NCI-H226 (cell line): ENCODE data around the gene SUMO2.
"Not testable (repeated sequence)": the region's sequence is repeated elsewhere in the genome, so short reads cannot be mapped to it uniquely, and the experiment has no call there.

Source experiments
- DNase-seq: peaks from one replicate; pipeline ENCODE4 v3.0.0-alpha.2; 2015

The SUMO2 gene

GRCh38 chr17:75182569-75183436, at the start of gene SUMO2:
TSS of gene SUMO2 (minus strand) at chr17:75182959. CDS start at chr17:75182834, 125 bp downstream.
- peak; percentile 89 for DNase-seq

GRCh38 chr17:75231741-75232464, 49.1 kb upstream of the SUMO2 start:
- DNase-seq: no peak

- DNase-seq: no peak
Observed at GRCh38 chr17:75231071-75231470, 48.3 kb upstream of the SUMO2 start.

GRCh38 chr17:75228847-75229246, 46.1 kb upstream of the SUMO2 start:
- no peak for DNase-seq

- no peak for DNase-seq
Observed at GRCh38 chr17:75228305-75228704, 45.5 kb upstream of the SUMO2 start.

GRCh38 chr17:75227729-75228128, 45.0 kb upstream of the SUMO2 start:
- no peak for DNase-seq

- no peak for DNase-seq
Observed at GRCh38 chr17:75225016-75225415, 42.3 kb upstream of the SUMO2 start.

- DNase-seq: no peak
Observed at GRCh38 chr17:75219815-75220214, 37.1 kb upstream of the SUMO2 start.

- DNase-seq: no peak
Observed at GRCh38 chr17:75218131-75218530, 35.4 kb upstream of the SUMO2 start.

- DNase-seq: no peak
Observed at GRCh38 chr17:75209061-75209460, 26.3 kb upstream of the SUMO2 start.

- DNase-seq: no peak
Observed at GRCh38 chr17:75208161-75208560, 25.4 kb upstream of the SUMO2 start.

GRCh38 chr17:75207760-75208159, 25.0 kb upstream of the SUMO2 start:
- DNase-seq: no peak

- DNase-seq: not testable (repeated sequence)
Observed at GRCh38 chr17:75207050-75207407, 24.3 kb upstream of the SUMO2 start.

- no peak for DNase-seq
Observed at GRCh38 chr17:75205793-75206163, 23.0 kb upstream of the SUMO2 start.

- DNase-seq: peak; percentile 86
Observed at GRCh38 chr17:75205037-75205792, 22.5 kb upstream of the SUMO2 start, which contains the start of gene NUP85. TSS of gene NUP85 (plus strand) at chr17:75205679. CDS start at chr17:75205762, 83 bp downstream.

- DNase-seq: no peak
Observed at GRCh38 chr17:75199886-75200618, 17.3 kb upstream of the SUMO2 start.

GRCh38 chr17:75194879-75195278, 12.1 kb upstream of the SUMO2 start:
- no peak for DNase-seq

- DNase-seq: peak; percentile 14
Observed at GRCh38 chr17:75191584-75191983, 8.8 kb upstream of the SUMO2 start.

- DNase-seq: no peak
Observed at GRCh38 chr17:75188614-75189013, 5.9 kb upstream of the SUMO2 start.

- no peak for DNase-seq
Observed at GRCh38 chr17:75183999-75184884, 1.5 kb upstream of the SUMO2 start.

- DNase-seq: no peak
Observed at GRCh38 chr17:75182319-75182568, 515 bp downstream of the SUMO2 start.
